Mucosa of gallbladder (tissue), 1 donor: ENCODE data around the gene PRRC2A. TPM values are rescaled to one million over a fixed set of nuclear protein-coding genes. Genes with fewer than 3 reads are reported as not detected.

Source experiments
- DNase-seq: peaks from one replicate; pipeline ENCODE4 v3.0.0-alpha.2; 2020; ENCODE audit warnings: low spot score
- total RNA-seq: library from RNA; stranded (reverse); gene quantifications from one replicate; pipeline ENCODE4 v1.2.1, GENCODE V29; 2021
- donor health status: DM: no; HTN: no; CAD: no.

The PRRC2A gene
- total RNA-seq = 162 TPM

DNA sequence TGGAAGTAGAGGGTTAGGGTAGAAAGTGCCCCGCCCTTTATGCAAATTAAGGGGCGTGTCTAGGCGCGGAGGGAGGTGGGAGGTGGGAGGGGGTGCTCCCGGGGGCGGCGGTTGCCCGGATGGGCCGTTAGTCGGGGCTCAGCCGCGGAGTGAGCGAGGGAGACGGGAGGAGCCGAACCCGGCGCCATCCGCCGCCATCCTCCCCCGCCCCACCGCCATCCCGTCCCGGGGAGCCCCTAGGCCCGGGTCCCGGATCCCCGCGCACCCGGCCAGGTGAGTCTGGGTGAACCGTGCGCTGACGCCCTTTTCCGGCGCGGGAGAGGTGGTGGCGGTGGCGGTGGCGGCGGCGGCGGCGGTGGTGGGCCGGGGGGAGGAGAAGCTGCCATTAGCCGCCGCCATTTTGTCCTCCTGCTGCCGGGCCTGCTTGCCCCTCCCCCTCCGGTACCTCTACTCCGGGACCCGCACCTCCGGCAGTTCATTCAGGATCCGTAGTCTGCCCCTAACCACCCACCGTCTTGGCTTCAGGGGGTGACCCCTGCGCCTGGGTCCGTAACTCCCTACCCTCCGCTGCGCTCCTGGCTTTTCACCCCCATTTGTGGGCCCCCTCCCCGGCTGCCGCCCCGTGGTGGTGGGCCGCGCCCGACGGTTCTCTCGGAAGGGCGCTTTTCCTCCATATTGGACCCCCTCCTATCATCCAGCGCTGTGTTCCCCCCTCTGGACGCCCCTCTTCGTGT lies at the start of gene PRRC2A:
PRRC2A (plus strand) TSS at position 130 of the 734 bp plus-strand sequence. CDS start 2,075 bp downstream, outside the sequence.
- no peak for DNase-seq

DNA sequence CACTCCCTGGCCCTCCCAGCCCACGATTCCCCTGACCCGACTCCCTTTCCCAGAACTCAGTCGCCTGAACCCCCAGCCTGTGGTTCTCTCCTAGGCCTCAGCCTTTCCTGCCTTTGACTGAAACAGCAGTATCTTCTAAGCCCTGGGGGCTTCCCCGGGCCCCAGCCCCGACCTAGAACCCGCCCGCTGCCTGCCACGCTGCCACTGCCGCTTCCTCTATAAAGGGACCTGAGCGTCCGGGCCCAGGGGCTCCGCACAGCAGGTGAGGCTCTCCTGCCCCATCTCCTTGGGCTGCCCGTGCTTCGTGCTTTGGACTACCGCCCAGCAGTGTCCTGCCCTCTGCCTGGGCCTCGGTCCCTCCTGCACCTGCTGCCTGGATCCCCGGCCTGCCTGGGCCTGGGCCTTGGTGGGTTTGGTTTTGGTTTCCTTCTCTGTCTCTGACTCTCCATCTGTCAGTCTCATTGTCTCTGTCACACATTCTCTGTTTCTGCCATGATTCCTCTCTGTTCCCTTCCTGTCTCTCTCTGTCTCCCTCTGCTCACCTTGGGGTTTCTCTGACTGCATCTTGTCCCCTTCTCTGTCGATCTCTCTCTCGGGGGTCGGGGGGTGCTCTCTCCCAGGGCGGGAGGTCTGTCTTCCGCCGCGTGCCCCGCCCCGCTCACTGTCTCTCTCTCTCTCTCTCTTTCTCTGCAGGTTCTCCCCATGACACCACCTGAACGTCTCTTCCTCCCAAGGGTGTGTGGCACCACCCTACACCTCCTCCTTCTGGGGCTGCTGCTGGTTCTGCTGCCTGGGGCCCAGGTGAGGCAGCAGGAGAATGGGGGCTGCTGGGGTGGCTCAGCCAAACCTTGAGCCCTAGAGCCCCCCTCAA lies 48.2 kb upstream of the PRRC2A start, which contains the start of gene LTA:
LTA (plus strand) TSS at position 249 of the 871 bp plus-strand sequence; CDS start at position 703, 454 bp downstream.
- DNase-seq = no peak

DNA sequence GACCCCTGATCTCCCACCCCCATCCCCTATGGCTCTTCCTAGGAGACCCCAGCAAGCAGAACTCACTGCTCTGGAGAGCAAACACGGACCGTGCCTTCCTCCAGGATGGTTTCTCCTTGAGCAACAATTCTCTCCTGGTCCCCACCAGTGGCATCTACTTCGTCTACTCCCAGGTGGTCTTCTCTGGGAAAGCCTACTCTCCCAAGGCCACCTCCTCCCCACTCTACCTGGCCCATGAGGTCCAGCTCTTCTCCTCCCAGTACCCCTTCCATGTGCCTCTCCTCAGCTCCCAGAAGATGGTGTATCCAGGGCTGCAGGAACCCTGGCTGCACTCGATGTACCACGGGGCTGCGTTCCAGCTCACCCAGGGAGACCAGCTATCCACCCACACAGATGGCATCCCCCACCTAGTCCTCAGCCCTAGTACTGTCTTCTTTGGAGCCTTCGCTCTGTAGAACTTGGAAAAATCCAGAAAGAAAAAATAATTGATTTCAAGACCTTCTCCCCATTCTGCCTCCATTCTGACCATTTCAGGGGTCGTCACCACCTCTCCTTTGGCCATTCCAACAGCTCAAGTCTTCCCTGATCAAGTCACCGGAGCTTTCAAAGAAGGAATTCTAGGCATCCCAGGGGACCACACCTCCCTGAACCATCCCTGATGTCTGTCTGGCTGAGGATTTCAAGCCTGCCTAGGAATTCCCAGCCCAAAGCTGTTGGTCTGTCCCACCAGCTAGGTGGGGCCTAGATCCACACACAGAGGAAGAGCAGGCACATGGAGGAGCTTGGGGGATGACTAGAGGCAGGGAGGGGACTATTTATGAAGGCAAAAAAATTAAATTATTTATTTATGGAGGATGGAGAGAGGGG lies 47.0 kb upstream of the PRRC2A start:
- DNase-seq = no peak

DNA sequence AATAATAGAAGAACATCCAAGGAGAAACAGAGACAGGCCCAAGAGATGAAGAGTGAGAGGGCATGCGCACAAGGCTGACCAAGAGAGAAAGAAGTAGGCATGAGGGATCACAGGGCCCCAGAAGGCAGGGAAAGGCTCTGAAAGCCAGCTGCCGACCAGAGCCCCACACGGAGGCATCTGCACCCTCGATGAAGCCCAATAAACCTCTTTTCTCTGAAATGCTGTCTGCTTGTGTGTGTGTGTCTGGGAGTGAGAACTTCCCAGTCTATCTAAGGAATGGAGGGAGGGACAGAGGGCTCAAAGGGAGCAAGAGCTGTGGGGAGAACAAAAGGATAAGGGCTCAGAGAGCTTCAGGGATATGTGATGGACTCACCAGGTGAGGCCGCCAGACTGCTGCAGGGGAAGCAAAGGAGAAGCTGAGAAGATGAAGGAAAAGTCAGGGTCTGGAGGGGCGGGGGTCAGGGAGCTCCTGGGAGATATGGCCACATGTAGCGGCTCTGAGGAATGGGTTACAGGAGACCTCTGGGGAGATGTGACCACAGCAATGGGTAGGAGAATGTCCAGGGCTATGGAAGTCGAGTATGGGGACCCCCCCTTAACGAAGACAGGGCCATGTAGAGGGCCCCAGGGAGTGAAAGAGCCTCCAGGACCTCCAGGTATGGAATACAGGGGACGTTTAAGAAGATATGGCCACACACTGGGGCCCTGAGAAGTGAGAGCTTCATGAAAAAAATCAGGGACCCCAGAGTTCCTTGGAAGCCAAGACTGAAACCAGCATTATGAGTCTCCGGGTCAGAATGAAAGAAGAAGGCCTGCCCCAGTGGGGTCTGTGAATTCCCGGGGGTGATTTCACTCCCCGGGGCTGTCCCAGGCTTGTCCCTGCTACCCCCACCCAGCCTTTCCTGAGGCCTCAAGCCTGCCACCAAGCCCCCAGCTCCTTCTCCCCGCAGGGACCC lies 46.1 kb upstream of the PRRC2A start:
- no peak for DNase-seq

DNA sequence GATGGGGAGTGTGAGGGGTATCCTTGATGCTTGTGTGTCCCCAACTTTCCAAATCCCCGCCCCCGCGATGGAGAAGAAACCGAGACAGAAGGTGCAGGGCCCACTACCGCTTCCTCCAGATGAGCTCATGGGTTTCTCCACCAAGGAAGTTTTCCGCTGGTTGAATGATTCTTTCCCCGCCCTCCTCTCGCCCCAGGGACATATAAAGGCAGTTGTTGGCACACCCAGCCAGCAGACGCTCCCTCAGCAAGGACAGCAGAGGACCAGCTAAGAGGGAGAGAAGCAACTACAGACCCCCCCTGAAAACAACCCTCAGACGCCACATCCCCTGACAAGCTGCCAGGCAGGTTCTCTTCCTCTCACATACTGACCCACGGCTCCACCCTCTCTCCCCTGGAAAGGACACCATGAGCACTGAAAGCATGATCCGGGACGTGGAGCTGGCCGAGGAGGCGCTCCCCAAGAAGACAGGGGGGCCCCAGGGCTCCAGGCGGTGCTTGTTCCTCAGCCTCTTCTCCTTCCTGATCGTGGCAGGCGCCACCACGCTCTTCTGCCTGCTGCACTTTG lies 45.1 kb upstream of the PRRC2A start, which contains the start of gene TNF:
TNF (plus strand) TSS at position 231 of the 567 bp plus-strand sequence; CDS start at position 408, 177 bp downstream.
- DNase-seq = peak; percentile 30

DNA sequence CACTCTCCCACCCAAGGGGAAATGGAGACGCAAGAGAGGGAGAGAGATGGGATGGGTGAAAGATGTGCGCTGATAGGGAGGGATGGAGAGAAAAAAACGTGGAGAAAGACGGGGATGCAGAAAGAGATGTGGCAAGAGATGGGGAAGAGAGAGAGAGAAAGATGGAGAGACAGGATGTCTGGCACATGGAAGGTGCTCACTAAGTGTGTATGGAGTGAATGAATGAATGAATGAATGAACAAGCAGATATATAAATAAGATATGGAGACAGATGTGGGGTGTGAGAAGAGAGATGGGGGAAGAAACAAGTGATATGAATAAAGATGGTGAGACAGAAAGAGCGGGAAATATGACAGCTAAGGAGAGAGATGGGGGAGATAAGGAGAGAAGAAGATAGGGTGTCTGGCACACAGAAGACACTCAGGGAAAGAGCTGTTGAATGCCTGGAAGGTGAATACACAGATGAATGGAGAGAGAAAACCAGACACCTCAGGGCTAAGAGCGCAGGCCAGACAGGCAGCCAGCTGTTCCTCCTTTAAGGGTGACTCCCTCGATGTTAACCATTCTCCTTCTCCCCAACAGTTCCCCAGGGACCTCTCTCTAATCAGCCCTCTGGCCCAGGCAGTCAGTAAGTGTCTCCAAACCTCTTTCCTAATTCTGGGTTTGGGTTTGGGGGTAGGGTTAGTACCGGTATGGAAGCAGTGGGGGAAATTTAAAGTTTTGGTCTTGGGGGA lies 44.4 kb upstream of the PRRC2A start:
- DNase-seq = no peak

DNA sequence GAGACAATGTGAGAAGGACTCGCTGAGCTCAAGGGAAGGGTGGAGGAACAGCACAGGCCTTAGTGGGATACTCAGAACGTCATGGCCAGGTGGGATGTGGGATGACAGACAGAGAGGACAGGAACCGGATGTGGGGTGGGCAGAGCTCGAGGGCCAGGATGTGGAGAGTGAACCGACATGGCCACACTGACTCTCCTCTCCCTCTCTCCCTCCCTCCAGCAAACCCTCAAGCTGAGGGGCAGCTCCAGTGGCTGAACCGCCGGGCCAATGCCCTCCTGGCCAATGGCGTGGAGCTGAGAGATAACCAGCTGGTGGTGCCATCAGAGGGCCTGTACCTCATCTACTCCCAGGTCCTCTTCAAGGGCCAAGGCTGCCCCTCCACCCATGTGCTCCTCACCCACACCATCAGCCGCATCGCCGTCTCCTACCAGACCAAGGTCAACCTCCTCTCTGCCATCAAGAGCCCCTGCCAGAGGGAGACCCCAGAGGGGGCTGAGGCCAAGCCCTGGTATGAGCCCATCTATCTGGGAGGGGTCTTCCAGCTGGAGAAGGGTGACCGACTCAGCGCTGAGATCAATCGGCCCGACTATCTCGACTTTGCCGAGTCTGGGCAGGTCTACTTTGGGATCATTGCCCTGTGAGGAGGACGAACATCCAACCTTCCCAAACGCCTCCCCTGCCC lies 43.5 kb upstream of the PRRC2A start:
- DNase-seq = no peak

DNA sequence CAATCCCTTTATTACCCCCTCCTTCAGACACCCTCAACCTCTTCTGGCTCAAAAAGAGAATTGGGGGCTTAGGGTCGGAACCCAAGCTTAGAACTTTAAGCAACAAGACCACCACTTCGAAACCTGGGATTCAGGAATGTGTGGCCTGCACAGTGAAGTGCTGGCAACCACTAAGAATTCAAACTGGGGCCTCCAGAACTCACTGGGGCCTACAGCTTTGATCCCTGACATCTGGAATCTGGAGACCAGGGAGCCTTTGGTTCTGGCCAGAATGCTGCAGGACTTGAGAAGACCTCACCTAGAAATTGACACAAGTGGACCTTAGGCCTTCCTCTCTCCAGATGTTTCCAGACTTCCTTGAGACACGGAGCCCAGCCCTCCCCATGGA lies 42.9 kb upstream of the PRRC2A start:
- no peak for DNase-seq

DNA sequence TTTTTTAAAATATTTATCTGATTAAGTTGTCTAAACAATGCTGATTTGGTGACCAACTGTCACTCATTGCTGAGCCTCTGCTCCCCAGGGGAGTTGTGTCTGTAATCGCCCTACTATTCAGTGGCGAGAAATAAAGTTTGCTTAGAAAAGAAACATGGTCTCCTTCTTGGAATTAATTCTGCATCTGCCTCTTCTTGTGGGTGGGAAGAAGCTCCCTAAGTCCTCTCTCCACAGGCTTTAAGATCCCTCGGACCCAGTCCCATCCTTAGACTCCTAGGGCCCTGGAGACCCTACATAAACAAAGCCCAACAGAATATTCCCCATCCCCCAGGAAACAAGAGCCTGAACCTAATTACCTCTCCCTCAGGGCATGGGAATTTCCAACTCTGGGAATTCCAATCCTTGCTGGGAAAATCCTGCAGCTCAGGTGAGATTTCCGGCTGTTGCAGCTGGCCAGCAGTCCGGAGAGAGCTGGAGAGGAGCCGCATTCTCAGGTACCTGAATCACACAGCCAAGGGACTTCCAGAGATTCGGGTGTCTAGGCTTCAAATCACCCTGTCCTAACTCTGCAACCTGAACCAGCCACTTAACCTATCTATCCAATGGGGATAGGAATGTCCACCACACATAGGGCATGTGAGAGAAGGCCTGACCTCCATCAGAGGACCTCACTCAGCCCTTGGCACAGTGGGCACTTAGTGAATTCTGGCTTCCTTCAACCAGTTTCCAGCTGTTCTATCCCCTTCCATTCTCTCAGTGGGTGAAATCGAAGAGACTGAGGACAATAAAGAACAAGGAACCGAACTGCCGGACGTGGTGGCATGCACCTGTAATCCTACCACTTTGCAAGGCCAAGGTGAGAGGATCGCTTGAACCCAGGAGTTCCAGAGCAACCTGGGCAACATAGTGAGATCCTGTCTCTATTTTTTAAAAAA lies 42.1 kb upstream of the PRRC2A start:
- no peak for DNase-seq

DNA sequence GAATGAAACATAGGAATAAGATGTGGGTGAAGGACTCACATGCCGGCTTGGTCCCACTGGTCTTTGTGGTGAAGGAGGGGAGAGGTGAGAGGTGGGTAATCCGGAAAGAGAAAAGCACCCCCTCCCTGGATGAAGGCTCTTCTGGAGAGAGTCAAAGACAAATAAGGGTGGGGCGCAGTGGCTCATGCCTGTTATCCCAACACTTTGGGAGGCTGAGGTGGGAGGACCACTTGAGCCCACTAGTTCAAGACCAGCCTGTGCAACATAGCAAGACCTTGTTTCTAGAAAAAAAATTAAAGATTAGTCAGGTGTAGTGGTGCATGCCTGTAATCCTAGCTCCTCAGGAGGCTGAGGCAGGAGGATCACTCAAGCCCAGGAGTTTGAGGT lies 41.4 kb upstream of the PRRC2A start:
- no peak for DNase-seq

DNA sequence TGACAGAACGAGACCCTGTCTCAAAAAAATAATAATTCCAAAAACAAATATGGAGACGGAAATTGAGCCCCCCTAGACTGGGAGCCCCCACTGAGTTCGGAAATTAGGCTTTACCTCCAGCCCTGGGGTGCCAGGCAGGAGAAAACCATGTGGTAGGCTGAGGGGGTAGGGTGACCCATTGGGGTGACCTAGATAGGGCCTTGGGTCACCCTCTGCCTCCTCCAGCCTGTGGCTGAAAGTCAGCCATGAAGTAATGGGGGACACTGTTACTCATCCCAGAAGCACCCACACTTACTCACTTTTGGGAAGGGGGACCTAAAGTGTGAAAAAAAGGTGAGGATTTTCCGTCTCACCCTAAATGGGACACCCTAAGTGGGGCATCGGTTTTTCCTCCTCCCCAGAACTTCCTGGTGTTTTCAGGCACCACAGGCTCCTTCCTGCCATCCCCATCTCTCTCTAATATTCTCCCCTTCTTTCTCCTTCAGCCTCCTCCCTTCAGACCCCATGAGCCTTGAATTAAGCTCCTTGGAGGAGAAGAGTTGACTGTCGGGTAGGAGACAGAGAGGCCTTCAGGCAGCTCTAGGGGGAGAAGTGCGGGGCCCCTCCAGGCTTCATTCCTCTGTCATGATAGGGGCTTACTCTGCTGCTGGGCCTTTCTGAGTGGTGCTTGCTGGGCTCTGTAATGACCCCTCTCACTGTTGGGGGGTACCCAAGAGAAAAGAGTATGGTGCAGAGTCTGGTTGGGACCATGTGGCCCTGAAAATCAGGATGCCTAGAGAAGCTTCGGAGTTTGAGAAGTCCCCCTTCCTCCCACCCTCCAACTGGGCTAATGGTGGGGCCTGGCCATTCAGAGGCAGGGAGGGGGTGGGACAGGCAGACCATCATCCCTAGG lies 40.7 kb upstream of the PRRC2A start:
- no peak for DNase-seq

DNA sequence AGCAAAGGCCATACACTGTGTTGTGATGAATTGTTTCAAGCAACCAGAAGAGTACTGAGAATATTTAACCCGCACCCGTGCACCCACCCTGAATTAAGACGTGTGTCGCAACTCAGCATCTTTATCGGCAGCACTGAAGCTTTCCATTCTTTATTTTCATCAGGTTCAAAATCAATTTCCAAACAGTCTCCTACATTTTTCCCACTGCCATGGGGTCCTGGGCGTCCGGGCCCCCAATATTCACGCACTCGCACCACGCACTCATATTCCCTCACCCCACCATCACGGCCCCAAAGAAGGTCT lies 40.1 kb upstream of the PRRC2A start:
- DNase-seq = no peak

DNA sequence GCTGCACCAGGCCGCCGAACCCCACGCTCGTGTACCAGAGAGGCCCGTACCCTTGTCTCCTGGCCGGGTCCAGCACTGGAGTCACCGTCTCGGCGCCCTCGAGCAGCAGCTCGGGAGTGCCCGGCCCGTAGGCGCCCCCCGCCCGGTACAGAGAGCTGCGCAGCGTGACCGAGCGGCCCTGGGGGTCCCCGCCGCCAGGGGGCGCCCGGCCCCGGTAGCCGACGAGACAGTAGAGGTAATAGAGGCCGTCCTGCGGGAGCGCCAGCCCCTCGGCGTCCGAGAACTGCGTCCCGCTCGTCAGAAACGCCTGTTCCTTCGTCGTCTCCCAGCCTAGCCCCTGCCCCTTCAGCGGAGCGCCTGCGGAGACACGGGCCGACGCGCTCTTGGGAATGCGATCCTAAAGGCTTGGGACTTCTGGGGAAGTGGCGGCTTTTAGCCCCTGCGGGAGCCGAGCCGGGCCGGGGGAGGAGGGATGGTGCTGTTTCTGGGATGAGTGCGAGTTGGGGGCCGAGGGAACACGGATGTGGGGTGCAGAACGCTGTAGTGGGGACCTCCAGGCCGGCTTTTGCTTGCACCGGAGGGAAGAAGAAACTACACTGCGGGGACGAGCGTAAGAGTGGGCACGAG lies 39.6 kb upstream of the PRRC2A start:
- DNase-seq = peak; percentile 88

DNA sequence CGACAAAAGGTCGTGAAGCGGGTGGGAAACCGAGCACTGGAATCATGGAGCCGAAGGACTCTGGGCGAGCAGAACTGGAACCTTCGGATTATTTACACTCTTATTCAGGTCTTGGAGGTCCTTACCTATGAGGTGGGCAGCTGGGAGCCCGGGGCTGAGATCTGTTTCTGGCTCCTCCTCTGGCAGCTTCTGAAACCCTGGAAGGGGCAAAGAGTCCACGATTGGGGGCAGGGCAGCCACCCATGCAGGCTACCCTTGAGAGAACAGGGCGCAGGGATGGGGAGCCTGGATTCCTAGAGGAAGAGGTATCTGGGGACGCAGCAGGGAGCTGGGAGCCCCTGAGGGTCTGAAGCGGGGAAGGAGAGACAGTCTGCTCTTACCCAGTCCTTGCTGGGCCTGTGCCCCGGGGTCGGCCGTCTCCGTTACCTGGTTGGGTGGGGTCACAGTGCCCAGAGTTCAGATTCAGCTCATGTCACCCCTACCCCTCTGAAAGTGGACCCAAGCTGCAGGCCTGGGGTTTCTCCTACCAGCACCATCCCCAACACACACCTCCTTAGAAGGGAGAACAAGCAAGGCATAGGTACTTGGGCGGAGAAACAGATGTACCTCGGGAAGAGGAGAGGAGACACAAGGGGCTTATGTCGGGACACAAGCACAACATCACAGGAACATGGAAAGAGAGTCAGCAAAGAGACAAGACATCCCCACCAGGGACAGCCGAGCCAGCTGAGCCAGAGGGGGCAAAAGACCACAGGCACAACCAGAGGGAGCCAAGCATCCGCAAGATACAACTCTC lies 38.9 kb upstream of the PRRC2A start:
- no peak for DNase-seq

DNA sequence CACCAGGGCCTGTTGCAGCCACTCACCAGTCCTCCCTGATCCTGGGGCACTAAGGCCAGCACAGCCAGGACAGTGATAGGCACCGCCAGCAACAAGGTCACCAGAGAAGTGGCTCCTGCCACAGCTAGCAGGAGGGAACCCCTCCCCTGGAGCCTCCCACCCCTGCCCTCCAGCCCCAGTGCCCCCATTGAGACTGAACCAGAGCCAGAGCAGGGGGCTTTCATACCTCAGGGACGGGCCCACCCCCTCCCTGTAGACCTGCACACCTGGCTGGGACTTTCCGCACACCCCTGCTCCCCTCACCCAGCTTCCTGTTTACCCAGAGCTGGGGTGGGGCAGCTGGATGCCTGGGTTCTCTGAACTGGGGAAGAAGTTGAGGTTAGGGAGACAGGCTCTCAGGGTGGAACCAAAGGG lies 38.3 kb upstream of the PRRC2A start, which contains the start of gene LTB:
LTB (minus strand) TSS at position 195 of the 414 bp plus-strand sequence; CDS start at position 188, 7 bp downstream.
- DNase-seq = no peak

DNA sequence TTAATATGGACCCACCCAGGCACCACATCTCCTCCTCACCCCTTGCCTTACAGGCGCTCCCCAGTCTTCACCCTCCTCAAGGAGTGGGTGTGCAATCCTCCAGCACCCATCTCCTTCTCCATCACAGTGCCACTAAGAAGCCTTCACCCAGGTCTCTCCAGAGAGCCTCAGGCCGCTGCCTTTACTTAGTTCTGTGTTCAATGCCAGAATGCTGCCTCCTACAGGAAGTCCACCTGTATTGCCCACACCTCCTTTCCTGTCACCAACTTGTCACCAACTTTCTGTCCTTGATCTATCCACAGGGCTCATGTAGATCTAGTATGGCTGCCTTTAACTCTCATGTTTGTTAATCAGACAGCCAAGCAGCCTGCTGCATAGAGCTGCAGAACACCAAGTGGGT lies 35.0 kb upstream of the PRRC2A start:
- DNase-seq = no peak
